Chondrocyte (in vitro differentiated cells): ENCODE results near the gene PACS2. TPM values are rescaled to one million over a fixed set of nuclear protein-coding genes. Genes with fewer than 3 reads are reported as not detected.
"Not testable (repeated sequence)": the region's sequence is repeated elsewhere in the genome, so short reads cannot be mapped to it uniquely, and the experiment has no call there.

ENCODE experiments used
- DNase-seq: peaks from one replicate; pipeline ENCODE4 v3.0.0; 2021; ENCODE audit warnings: mixed read lengths, low spot score
- H3K27ac Mint-ChIP-seq: one replicate; pipeline ENCODE4 v1.8.0; 2021; ENCODE audit warnings: mild to moderate bottlenecking, moderate library complexity, mixed read lengths; ENCODE audit not compliant: unreplicated experiment
- H3K27me3 Mint-ChIP-seq: 2 replicates; pipeline ENCODE4 v1.8.0; 2021; ENCODE audit warnings: low read depth, mixed read lengths
- H3K36me3 Mint-ChIP-seq: 2 replicates; pipeline ENCODE4 v1.8.0; 2021; ENCODE audit warnings: low read depth, mixed read lengths
- H3K4me1 Mint-ChIP-seq: 2 replicates; pipeline ENCODE4 v1.8.0; 2021; ENCODE audit warnings: low read depth, mild to moderate bottlenecking, mixed read lengths
- H3K4me3 Mint-ChIP-seq: one replicate; pipeline ENCODE4 v1.8.0; 2021; ENCODE audit warnings: mild to moderate bottlenecking, moderate library complexity, mixed read lengths; ENCODE audit not compliant: unreplicated experiment
- H3K9me3 Mint-ChIP-seq: 2 replicates; pipeline ENCODE4 v1.8.0; 2021; ENCODE audit warnings: low read depth, mixed read lengths
- CTCF ChIP-seq: fragments of 200-600 bp; sonication (generic); IDR thresholded peaks from 2 replicates; pipeline ENCODE4 v1.5.0; 2021; ENCODE audit warnings: antibody characterized with exemption, mild to moderate bottlenecking, moderate library complexity
- total RNA-seq: library from RNA; stranded (reverse); gene quantifications from 3 replicates; pipeline ENCODE4 v1.2.1, GENCODE V29; 2021

Gene PACS2
- total RNA-seq, 1 donor from 2014 or later = 82.6 TPM

DNA sequence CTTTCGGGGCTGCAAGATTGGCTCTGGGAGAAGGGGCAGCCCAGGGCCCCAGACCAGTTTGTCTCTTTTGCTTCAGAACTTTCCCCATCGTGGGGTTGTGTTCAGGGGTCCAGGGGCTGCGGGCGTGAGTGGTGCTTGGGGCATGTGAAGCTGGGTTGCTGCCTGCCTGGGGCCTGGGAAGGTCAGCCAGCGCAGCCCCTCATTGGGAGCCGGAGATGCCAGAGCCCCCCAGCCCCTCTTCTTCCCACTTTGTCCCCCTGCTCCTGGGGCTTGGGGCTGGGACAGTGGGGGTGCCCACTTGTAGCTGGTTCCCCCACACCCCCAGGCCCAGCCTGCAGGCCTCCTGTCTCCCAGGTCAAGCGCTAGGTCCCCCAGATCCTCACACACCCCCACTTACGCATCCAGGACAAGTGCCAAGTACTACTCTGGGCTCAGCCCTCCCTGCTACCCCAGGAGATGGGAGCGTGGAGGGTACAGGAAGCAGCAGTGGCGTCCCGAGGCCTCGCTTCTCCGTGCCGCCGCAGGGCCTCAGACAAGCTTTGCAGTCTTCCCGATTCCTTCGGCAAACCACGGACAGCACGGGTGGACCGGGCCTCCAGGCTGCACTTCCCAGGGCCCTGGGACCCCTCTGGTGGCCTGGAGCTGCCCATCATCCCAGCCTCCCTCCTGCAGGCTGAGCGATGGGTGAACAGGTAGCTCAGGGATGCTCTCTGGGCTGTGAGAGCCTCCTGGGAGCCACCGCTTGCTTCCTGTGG is 41.5 kb downstream of the PACS2 start:
- Mint-ChIP-seq H3K4me3 (no peak overlapping the region), H3K27ac (no peak overlapping the region), H3K36me3 (peaks cover 9% of the 10 kb centered on the region), H3K27me3 (no peaks in the 10 kb centered on the region), H3K4me1 (peaks cover 2% of the 10 kb centered on the region), H3K9me3 (no peaks in the 10 kb centered on the region)
- TF ChIP-seq CTCF = no peak
- DNase-seq = no peak

DNA sequence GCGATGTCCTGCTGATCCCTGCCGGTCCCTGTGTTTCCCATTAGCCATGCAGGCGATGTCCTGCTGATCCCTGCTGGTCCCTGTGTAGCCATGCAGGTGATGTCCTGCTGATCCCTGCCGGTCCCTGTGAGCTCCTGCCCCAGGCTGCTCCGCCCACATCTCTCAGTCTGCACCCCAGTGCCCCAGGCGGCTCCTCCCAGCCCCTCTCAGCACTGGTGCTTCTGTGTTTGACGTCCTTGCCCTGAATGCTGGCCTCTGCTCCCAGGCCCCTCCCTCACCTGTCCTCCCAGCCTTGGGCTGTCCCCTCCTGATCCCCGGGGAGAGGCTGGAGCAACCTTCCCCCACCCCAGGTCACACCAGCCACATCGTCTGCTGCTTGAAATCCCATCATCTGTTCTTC is 42.4 kb downstream of the PACS2 start:
- Mint-ChIP-seq H3K36me3 (peaks cover 9% of the 10 kb centered on the region), H3K4me3 (no peak overlapping the region), H3K27me3 (no peaks in the 10 kb centered on the region), H3K27ac (no peak overlapping the region), H3K4me1 (peaks cover 2% of the 10 kb centered on the region), H3K9me3 (no peaks in the 10 kb centered on the region)
- TF ChIP-seq CTCF = no peak
- DNase-seq = no peak

- no peaks in the 10 kb centered on the region for H3K27me3 Mint-ChIP-seq
- H3K4me1 Mint-ChIP-seq = no peaks in the 10 kb centered on the region
- no peak overlapping the region for H3K4me3 Mint-ChIP-seq
- no peak overlapping the region for H3K27ac Mint-ChIP-seq
- no peak for DNase-seq
- TF ChIP-seq CTCF = no peak
- H3K9me3 Mint-ChIP-seq = no peaks in the 10 kb centered on the region
- H3K36me3 Mint-ChIP-seq = peaks cover 9% of the 10 kb centered on the region
These were observed 43.1 kb downstream of the PACS2 start for GRCh38 chr14:105357626-105358025.

- DNase-seq = no peak
- Mint-ChIP-seq H3K36me3 (peaks cover 9% of the 10 kb centered on the region), H3K27me3 (no peaks in the 10 kb centered on the region), H3K4me3 (no peak overlapping the region), H3K27ac (no peak overlapping the region), H3K4me1 (no peaks in the 10 kb centered on the region), H3K9me3 (no peaks in the 10 kb centered on the region)
- TF ChIP-seq CTCF = no peak
These were observed 43.7 kb downstream of the PACS2 start for GRCh38 chr14:105358140-105358846.

DNA sequence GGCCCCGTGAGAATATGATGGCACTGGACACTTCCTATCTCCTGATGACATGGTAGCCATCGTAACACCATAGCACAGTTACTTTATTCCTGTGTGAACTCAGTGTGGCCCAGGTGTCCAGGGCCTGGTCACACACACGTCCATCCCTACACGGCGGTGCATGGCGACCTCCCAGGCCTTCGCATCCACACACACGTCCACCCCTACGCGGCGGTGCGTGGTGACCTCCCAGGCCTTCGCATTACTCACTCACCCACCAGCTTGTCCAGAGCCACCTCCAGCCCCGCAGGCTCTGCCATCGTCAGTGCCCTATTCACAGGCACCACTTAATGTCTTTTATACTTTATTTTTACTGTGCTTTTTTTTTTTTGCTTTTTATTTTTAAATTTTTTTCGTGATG is 44.4 kb downstream of the PACS2 start:
- Mint-ChIP-seq H3K36me3 (peaks cover 9% of the 10 kb centered on the region), H3K4me1 (no peaks in the 10 kb centered on the region), H3K27ac (no peak overlapping the region), H3K27me3 (no peaks in the 10 kb centered on the region), H3K9me3 (no peaks in the 10 kb centered on the region), H3K4me3 (no peak overlapping the region)
- TF ChIP-seq CTCF = no peak
- DNase-seq = no peak

DNA sequence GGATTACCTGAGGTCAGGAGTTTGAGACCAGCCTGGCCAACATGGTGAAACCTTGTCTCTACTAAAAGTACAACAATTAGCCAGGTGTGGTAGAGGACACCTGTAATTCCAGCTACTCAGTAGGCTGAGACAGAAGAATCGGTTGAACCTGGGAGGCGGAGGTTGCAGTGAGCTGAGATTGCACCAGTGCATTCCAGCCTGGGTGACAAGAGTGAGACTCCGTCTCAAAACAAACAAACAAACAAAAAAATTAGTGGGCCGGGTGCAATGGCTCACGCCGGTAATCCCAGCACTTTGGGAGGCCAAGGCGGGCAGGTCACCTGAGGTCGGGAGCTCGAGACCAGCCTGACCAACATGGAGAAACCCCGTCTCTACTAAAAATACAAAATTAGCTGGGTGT is 46.9 kb downstream of the PACS2 start:
- not testable (repeated sequence) for H3K36me3 Mint-ChIP-seq, H3K4me3 Mint-ChIP-seq, DNase-seq, H3K27me3 Mint-ChIP-seq, H3K27ac Mint-ChIP-seq, H3K9me3 Mint-ChIP-seq, H3K4me1 Mint-ChIP-seq
